Kidney (tissue), 14 donors: ENCODE results near the gene MADD. TPM values are rescaled to one million over a fixed set of nuclear protein-coding genes. Genes with fewer than 3 reads are reported as not detected.

Experiments
- DNase-seq, 5 donors: peaks; one replicate each; pipeline ENCODE4 v3.0.0-alpha.2; 2013 to 2020
- FAIRE-seq: peaks from 2 replicates; lab custom pipeline; 2012; peaks lifted over from hg19 to GRCh38; lab: Jason Lieb, UNC
- H3K27ac ChIP-seq, 2 donors: one replicate each; pipeline ENCODE4 v1.7.0; 2013; ENCODE audit warnings: low read depth in 2 of 2, low read length in 2 of 2, inconsistent platforms in 1 of 2
- H3K27me3 ChIP-seq: one replicate; pipeline ENCODE4 v1.7.1; 2013; ENCODE audit warnings: low read length, inconsistent platforms; ENCODE audit not compliant: control insufficient read depth, insufficient read depth
- H3K36me3 ChIP-seq, 3 donors: one replicate each; pipeline versions ENCODE4 v1.7.0 to v1.7.1; 2013; ENCODE audit warnings: low read length in 3 of 3, control low read depth in 1 of 3, inconsistent platforms in 1 of 3; ENCODE audit not compliant: insufficient read depth in 3 of 3, control insufficient read depth in 2 of 3
- H3K4me1 ChIP-seq, 3 donors: one replicate each; pipeline versions ENCODE4 v1.7.0 to v1.7.1; 2013; ENCODE audit warnings: low read length in 3 of 3, inconsistent platforms in 1 of 3, low read depth in 1 of 3; ENCODE audit not compliant: control insufficient read depth in 2 of 3, insufficient read depth in 2 of 3
- H3K4me3 ChIP-seq, 3 donors: one replicate each; pipeline versions ENCODE4 v1.7.0 to v1.8.1; 2013; ENCODE audit warnings: low read length in 3 of 3, control low read depth in 1 of 3, inconsistent platforms in 1 of 3
- H3K9ac ChIP-seq, 3 donors: one replicate each; pipeline versions ENCODE4 v1.7.0 to v1.7.1; 2013; ENCODE audit warnings: low read length in 3 of 3, control low read depth in 1 of 3, inconsistent platforms in 1 of 3
- H3K9me3 ChIP-seq, 3 donors: one replicate each; pipeline versions ENCODE4 v1.7.0 to v1.7.1; 2013; ENCODE audit warnings: low read length in 3 of 3, control low read depth in 1 of 3, inconsistent platforms in 1 of 3; ENCODE audit not compliant: control insufficient read depth in 2 of 3, insufficient read depth in 1 of 3
- CTCF ChIP-seq: IDR thresholded peaks from 3 replicates; pipeline ENCODE4 v1.5.1; 2012; ENCODE audit warnings: mild to moderate bottlenecking, moderate library complexity, borderline replicate concordance; ENCODE audit not compliant: insufficient read depth; ENCODE audit errors: extremely low read depth
- intact Hi-C: fragments of 100-400 bp; cut with DNase I; formaldehyde crosslinking; loops from one replicate; pipeline ENCODE4 v1.11.1; 2022
- polyA plus RNA-seq: library from polyadenylated mRNA; stranded (reverse); fragments of 350-450 nt; fragmentation: Illumina TruSeq; extraction: RNeasy Lipid Tissue Mini Kit (QIAGEN cat#74804); gene quantifications from one replicate; pipeline ENCODE4 v1.2.3, GENCODE V29; 2014; ENCODE audit warnings: low read depth, low replicate concordance; ENCODE audit not compliant: insufficient read depth
- total RNA-seq: library from RNA; stranded (reverse); fragmentation: NEBNext Ultra II Directional; extraction: Animal tissue kit (Norgen Biotek cat#: 25700); gene quantifications from one replicate; pipeline ENCODE4 v1.2.1, GENCODE V29; 2021
- donor health status: control.
- donor health status: control.
- donor health status: control.
- donor health status: control.
- donor health status: control.
- donor health status: DM: yes; HTN: yes; CAD: no.
- donor health status: Normal renal cell carcinoma (clear cell type).

The MADD gene
- total and polyA plus RNA-seq, 2 donors from 2014 or later = 19.0 to 39.2 TPM

GRCh38 chr11:47267876-47268275 is 2.1 kb upstream of the MADD start:
- Histone ChIP-seq H3K4me3 (no peak overlapping the region), H3K27ac (no peak overlapping the region), H3K27me3 (no peaks in the 10 kb centered on the region), H3K9me3 (no peaks in the 10 kb centered on the region), H3K9ac (no peak overlapping the region), H3K36me3 (peaks cover 0 to under 1% (median 0%) of the 10 kb centered on the region in 3 donors), H3K4me1 (peaks cover 8 to 26% (median 18%) of the 10 kb centered on the region in 3 donors)
- intact Hi-C loops = no loop called here
- TF ChIP-seq CTCF = no peak
- FAIRE-seq = no peak
- peak in 1 of 5 donors; percentile 55 for DNase-seq

- Histone ChIP-seq H3K36me3 (no peaks in the 10 kb centered on the region), H3K27ac (peak overlapping the region; percentile 91 to 93), H3K4me3 (peak overlapping the region in 2 of 3 donors; percentile 78 to 79), H3K9ac (peak overlapping the region in 1 of 3 donors; percentile 48), H3K27me3 (no peaks in the 10 kb centered on the region), H3K9me3 (no peaks in the 10 kb centered on the region), H3K4me1 (peaks cover 8 to 26% (median 18%) of the 10 kb centered on the region in 3 donors)
- intact Hi-C loops = no loop called here
- TF ChIP-seq CTCF = no peak
- DNase-seq = peak in 2 of 5 donors; percentile 47 to 48
- no peak for FAIRE-seq
Observed at GRCh38 chr11:47268448-47269001, 1.4 kb upstream of the MADD start.

DNA sequence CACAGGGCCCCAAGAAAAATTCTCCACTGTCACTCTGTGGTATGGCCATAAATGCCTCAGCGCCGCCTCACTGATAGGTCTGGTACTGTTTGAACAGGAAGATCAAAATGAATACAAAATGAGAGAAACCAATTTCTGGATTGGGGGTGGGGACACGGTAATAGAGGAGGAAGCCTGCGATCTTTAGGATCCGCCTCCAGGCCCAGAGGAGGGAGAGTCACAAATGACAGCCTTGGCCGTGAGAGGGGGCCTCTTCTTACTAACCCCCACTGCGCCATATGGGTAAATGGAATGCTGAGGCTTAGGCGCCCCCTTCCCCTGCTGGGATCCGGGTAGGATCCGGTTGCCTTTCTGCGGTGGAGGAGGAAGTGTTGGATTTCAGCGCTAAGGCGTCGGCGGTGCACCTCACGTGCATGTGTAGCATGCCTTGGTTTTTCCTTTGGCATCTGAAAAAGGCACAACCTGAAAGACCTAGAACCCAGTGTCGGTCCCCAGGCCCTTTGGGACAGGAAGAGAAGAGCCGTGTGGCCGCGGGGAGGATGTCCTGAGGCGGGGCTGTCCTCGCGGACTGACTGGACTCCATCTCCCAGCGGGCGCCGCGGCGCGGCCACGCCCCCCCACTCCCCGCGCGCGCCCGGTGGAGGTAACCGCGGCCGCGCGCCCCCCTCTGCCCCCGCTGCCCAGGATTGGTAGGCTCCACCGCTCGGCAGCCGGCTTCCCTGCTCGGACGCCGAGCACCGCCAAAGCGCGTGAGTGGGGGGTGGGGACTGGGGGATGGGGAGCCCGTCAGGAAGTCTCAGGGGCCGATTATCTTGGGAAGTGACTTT is 718 bp upstream of the MADD start:
- Histone ChIP-seq H3K27ac (peak overlapping the region; percentile 91 to 93), H3K4me1 (peaks cover 8 to 26% (median 18%) of the 10 kb centered on the region in 3 donors), H3K4me3 (peak overlapping the region; percentile 73 to 81 (median 79)), H3K27me3 (no peaks in the 10 kb centered on the region), H3K36me3 (no peaks in the 10 kb centered on the region), H3K9me3 (no peaks in the 10 kb centered on the region), H3K9ac (peak overlapping the region; percentile 55 to 71 (median 69))
- intact Hi-C loops = no loop called here
- TF ChIP-seq CTCF = no peak
- FAIRE-seq (no peak), DNase-seq (peak; percentile 92 to 96 (median 95))
